ENCODE results near the gene MVB12B. TPM values are rescaled to one million over a fixed set of nuclear protein-coding genes. Genes with fewer than 3 reads are reported as not detected.
"Not testable (repeated sequence)": the region's sequence is repeated elsewhere in the genome, so short reads cannot be mapped to it uniquely, and the experiment has no call there.

The MVB12B gene
- total and polyA plus RNA-seq, 10 donors: 2.8 to 52.4 (median 34.8) TPM

DNA sequence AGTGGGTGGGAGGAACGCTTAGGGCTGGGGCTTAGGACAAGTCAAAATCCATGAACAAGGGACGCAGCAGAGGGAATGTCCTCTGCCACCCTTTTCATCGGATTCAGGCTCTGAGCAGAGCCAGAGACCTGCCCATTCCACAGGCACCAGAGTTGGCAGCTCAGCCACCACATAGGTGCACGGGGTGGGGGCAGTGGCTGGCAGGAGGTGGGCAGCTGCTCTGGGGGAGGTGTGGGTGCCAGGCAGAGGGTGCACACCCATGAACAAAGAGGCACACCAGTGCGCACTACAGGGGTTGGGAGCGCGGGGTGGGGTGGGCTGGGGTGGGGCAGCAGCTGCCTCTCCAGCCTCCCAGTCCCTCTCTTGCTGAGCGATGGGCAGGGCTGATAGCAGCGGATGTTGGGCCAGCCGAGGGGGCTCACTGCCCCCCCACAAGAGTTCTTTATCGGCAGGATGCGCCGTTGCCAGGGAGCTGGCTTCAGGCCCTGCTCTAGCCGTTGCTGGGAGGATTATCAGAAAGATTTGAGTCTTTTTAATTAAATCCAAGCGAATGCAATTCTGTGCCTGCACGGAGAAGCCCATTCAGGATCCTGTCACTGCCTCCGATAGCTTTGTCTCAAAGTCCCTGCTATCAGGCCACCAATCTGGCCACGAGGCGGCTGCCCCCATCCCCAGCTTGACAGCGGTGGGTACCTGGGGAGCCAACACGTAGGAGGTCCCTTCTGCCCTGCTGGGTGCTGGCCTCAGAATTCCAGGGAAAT lies 222.8 kb downstream of the MVB12B start:
- no peaks in the 10 kb centered on the region for H3K4me1 ChIP-seq
- H3K27ac ChIP-seq: no peak overlapping the region
- H3K36me3 ChIP-seq: no peaks in the 10 kb centered on the region
- 68 to 89% (median 80%) methylated on average over 14 to 21 of the region's 21 CpGs for WGBS, 5 donors
- peak; percentile 54 for DNase-seq
- H3K4me3 ChIP-seq: no peak overlapping the region
- no peaks in the 10 kb centered on the region for H3K9me3 ChIP-seq
- intact Hi-C loops (cut with DNase I; ENCODE audit: low total_unique reads): no loop called here
- TF ChIP-seq POLR2AphosphoS5 (IDR thresholded peaks at IDR 0.05) (no peak), POLR2A (IDR thresholded peaks at IDR 0.05) (no peak)
- TF ChIP-seq, protein P1, sequence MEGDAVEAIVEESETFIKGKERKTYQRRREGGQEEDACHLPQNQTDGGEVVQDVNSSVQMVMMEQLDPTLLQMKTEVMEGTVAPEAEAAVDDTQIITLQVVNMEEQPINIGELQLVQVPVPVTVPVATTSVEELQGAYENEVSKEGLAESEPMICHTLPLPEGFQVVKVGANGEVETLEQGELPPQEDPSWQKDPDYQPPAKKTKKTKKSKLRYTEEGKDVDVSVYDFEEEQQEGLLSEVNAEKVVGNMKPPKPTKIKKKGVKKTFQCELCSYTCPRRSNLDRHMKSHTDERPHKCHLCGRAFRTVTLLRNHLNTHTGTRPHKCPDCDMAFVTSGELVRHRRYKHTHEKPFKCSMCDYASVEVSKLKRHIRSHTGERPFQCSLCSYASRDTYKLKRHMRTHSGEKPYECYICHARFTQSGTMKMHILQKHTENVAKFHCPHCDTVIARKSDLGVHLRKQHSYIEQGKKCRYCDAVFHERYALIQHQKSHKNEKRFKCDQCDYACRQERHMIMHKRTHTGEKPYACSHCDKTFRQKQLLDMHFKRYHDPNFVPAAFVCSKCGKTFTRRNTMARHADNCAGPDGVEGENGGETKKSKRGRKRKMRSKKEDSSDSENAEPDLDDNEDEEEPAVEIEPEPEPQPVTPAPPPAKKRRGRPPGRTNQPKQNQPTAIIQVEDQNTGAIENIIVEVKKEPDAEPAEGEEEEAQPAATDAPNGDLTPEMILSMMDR (IDR thresholded peaks at IDR 0.05 in 8 of 11, conservative IDR thresholded peaks at IDR 0.05 in 3 of 11): no peak
- H3K27me3 ChIP-seq (replicated peaks in 1 of 7): peaks cover 0 to 7% (median 0%) of the 10 kb centered on the region in 7 donors

- intact Hi-C loops (cut with DNase I; ENCODE audit: low total_unique reads): no loop called here
- TF ChIP-seq POLR2AphosphoS5 (IDR thresholded peaks at IDR 0.05) (no peak), POLR2A (IDR thresholded peaks at IDR 0.05) (no peak)
- TF ChIP-seq, protein P1 (IDR thresholded peaks at IDR 0.05 in 8 of 11, conservative IDR thresholded peaks at IDR 0.05 in 3 of 11): no peak
- no peaks in the 10 kb centered on the region for H3K9me3 ChIP-seq
- no peaks in the 10 kb centered on the region for H3K36me3 ChIP-seq
- H3K4me3 ChIP-seq: no peak overlapping the region
- peaks cover 0 to 7% (median 0%) of the 10 kb centered on the region in 7 donors for H3K27me3 ChIP-seq (replicated peaks in 1 of 7)
- DNase-seq: peak; percentile 35
- no peak overlapping the region for H3K27ac ChIP-seq
- no peaks in the 10 kb centered on the region for H3K4me1 ChIP-seq
- 75 to 83% (median 79%) methylated on average over 15 of the region's 15 CpGs for WGBS, 5 donors
Observed at GRCh38 chr9:126550891-126551351, 224.3 kb downstream of the MVB12B start.

GRCh38 chr9:126551812-126552211 lies 225.2 kb downstream of the MVB12B start:
- no peak overlapping the region for H3K4me3 ChIP-seq
- no peak for TF ChIP-seq POLR2AphosphoS5 (IDR thresholded peaks at IDR 0.05)
- TF ChIP-seq, protein P1 (IDR thresholded peaks at IDR 0.05 in 8 of 11, conservative IDR thresholded peaks at IDR 0.05 in 3 of 11): no peak
- TF ChIP-seq POLR2A (IDR thresholded peaks at IDR 0.05): no peak
- no peak overlapping the region for H3K27ac ChIP-seq
- H3K27me3 ChIP-seq (replicated peaks in 1 of 7): peaks cover 0 to 7% (median 0%) of the 10 kb centered on the region in 7 donors
- intact Hi-C loops (cut with DNase I; ENCODE audit: low total_unique reads): no loop called here
- no peaks in the 10 kb centered on the region for H3K4me1 ChIP-seq
- DNase-seq: no peak
- H3K36me3 ChIP-seq: no peaks in the 10 kb centered on the region
- 84 to 97% (median 90%) methylated on average over 6 of the region's 6 CpGs for WGBS, 5 donors
- no peaks in the 10 kb centered on the region for H3K9me3 ChIP-seq

GRCh38 chr9:126554292-126554691 lies 227.7 kb downstream of the MVB12B start:
- no peak overlapping the region for H3K27ac ChIP-seq
- H3K36me3 ChIP-seq: no peaks in the 10 kb centered on the region
- H3K4me3 ChIP-seq: no peak overlapping the region
- TF ChIP-seq POLR2AphosphoS5 (IDR thresholded peaks at IDR 0.05) (no peak), POLR2A (IDR thresholded peaks at IDR 0.05) (no peak)
- TF ChIP-seq, protein P1 (IDR thresholded peaks at IDR 0.05 in 8 of 11, conservative IDR thresholded peaks at IDR 0.05 in 3 of 11): no peak
- H3K4me1 ChIP-seq: no peaks in the 10 kb centered on the region
- H3K9me3 ChIP-seq: no peaks in the 10 kb centered on the region
- 82 to 94% (median 93%) methylated on average over 5 to 8 of the region's 8 CpGs for whole genome bisulfite sequencing, 5 donors
- DNase-seq: no peak
- peaks cover 0 to 20% (median 6%) of the 10 kb centered on the region in 7 donors for H3K27me3 ChIP-seq (replicated peaks in 1 of 7)
- intact Hi-C loops (cut with DNase I; ENCODE audit: low total_unique reads): no loop called here

DNA sequence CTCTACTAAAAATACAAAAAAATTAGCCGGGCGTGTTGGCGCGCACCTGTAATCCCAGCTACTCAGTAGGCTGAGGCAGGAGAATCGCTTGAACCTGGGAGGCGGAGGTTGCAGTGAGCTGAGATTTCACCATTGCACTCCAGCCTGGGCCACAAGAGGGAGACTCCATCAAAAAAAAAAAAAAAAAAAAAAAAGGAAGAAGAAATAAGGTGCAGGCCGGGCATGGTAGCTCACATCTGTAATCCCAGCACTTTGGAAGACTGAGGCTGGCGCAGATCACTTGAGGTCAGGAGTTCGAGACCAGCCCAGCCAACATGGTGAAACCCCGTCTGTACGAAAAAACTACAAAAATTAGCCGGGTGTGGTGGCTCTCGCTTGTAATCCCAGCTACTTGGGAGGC lies 228.8 kb downstream of the MVB12B start:
- H3K27ac ChIP-seq; H3K4me1 ChIP-seq; H3K36me3 ChIP-seq; intact Hi-C loops (cut with DNase I; ENCODE audit: low total_unique reads); H3K4me3 ChIP-seq; H3K9me3 ChIP-seq: not testable (repeated sequence)
- 76 to 89% (median 81%) methylated on average over 13 of the region's 13 CpGs for WGBS, 5 donors
- H3K27me3 ChIP-seq (replicated peaks in 1 of 7): peaks cover 0 to 23% (median 9%) of the 10 kb centered on the region in 7 donors
- peak; percentile 12 for DNase-seq
